H9 (cell line): ENCODE measurements around the gene CYB5RL. TPM values are rescaled to one million over a fixed set of nuclear protein-coding genes. Genes with fewer than 3 reads are reported as not detected.

Experiments
- DNase-seq: peaks from one replicate; pipeline ENCODE4 v3.0.0-alpha.2; 2017
- H2AFZ ChIP-seq: one replicate; pipeline ENCODE4 v1.6.1; 2013; ENCODE audit warnings: mild to moderate bottlenecking, low read length, control low read depth, moderate library complexity
- H2AK5ac ChIP-seq: 2 replicates; pipeline ENCODE4 v1.6.1; 2013; ENCODE audit warnings: low read length, control low read depth, mixed read lengths; ENCODE audit not compliant: insufficient read length
- H2BK120ac ChIP-seq: one replicate; pipeline ENCODE4 v1.6.1; 2013; ENCODE audit warnings: low read depth, mild to moderate bottlenecking, low read length, control low read depth, inconsistent platforms; ENCODE audit not compliant: poor library complexity, severe bottlenecking
- H2BK12ac ChIP-seq: 2 replicates; pipeline ENCODE4 v1.6.1; 2013; ENCODE audit warnings: low read length, control low read depth, mixed read lengths, low read depth; ENCODE audit not compliant: insufficient read length
- H2BK15ac ChIP-seq: 2 replicates; pipeline ENCODE4 v1.6.1; 2013; ENCODE audit warnings: low read depth, low read length, control low read depth
- H2BK20ac ChIP-seq: one replicate; pipeline ENCODE4 v1.6.1; 2013; ENCODE audit warnings: low read depth, mild to moderate bottlenecking, low read length, control low read depth, inconsistent platforms; ENCODE audit not compliant: poor library complexity, severe bottlenecking
- H2BK5ac ChIP-seq: 2 replicates; pipeline ENCODE4 v1.6.1; 2013; ENCODE audit warnings: low read length, control low read depth, mixed read lengths; ENCODE audit not compliant: insufficient read length
- H3K14ac ChIP-seq: 2 replicates; pipeline ENCODE4 v1.6.1; 2013; ENCODE audit warnings: low read length, control low read depth; ENCODE audit not compliant: insufficient read depth
- H3K18ac ChIP-seq: 2 replicates; pipeline ENCODE4 v1.6.1; 2013; ENCODE audit warnings: low read depth, mild to moderate bottlenecking, mixed read lengths, low read length, control low read depth; ENCODE audit not compliant: insufficient read length
- H3K23ac ChIP-seq: 2 replicates; pipeline ENCODE4 v1.6.1; 2013; ENCODE audit warnings: low read length, control low read depth, mixed read lengths, low read depth; ENCODE audit not compliant: insufficient read length
- H3K23me2 ChIP-seq: 2 replicates; pipeline ENCODE4 v1.6.1; 2013; ENCODE audit warnings: low read depth, mild to moderate bottlenecking, mixed read lengths, low read length, control low read depth; ENCODE audit not compliant: insufficient read length, poor library complexity, severe bottlenecking
- H3K27ac ChIP-seq: 2 replicates; pipeline ENCODE4 v1.5.1; 2013; ENCODE audit warnings: low read length, control low read depth, mixed read lengths, low read depth; ENCODE audit not compliant: insufficient read length
- H3K27me3 ChIP-seq: 2 replicates; pipeline ENCODE4 v1.6.1; 2013; ENCODE audit warnings: low read length, control low read depth, inconsistent platforms; ENCODE audit not compliant: insufficient read depth
- H3K4ac ChIP-seq: 2 replicates; pipeline ENCODE4 v1.6.1; 2013; ENCODE audit warnings: low read depth, mild to moderate bottlenecking, control low read depth, inconsistent platforms, low read length, moderate library complexity
- H3K4me1 ChIP-seq: 2 replicates; pipeline ENCODE4 v1.6.1; 2013; ENCODE audit warnings: low read length, control low read depth, inconsistent platforms; ENCODE audit not compliant: insufficient read depth
- H3K4me2 ChIP-seq: 2 replicates; pipeline ENCODE4 v1.6.1; 2013; ENCODE audit warnings: low read length, control low read depth, mixed read lengths; ENCODE audit not compliant: insufficient read length, insufficient read depth
- H3K56ac ChIP-seq: 2 replicates; pipeline ENCODE4 v1.6.1; 2013; ENCODE audit warnings: low read depth, mild to moderate bottlenecking, mixed read lengths, low read length, control low read depth; ENCODE audit not compliant: insufficient read length
- H3K79me1 ChIP-seq: 2 replicates; pipeline ENCODE4 v1.6.1; 2013; ENCODE audit warnings: low read depth, mild to moderate bottlenecking, moderate library complexity, low read length, control low read depth, inconsistent platforms; ENCODE audit not compliant: insufficient read depth, poor library complexity, severe bottlenecking
- H3K79me2 ChIP-seq: 2 replicates; pipeline ENCODE4 v1.6.1; 2013; ENCODE audit warnings: low read length, control low read depth, inconsistent platforms; ENCODE audit not compliant: insufficient read depth
- H3K9ac ChIP-seq: 2 replicates; pipeline ENCODE4 v1.6.1; 2013; ENCODE audit warnings: low read length, control low read depth, mixed read lengths; ENCODE audit not compliant: insufficient read length; ENCODE audit errors: extremely low read depth
- H3K9me3 ChIP-seq: one replicate; pipeline ENCODE4 v1.6.1; 2013; ENCODE audit warnings: low read depth, low read length, inconsistent platforms; ENCODE audit not compliant: control insufficient read depth
- H3T11ph ChIP-seq: one replicate; pipeline ENCODE4 v1.6.1; 2013; ENCODE audit warnings: mild to moderate bottlenecking, low read length, control low read depth, inconsistent platforms
- H4K20me1 ChIP-seq: one replicate; pipeline ENCODE4 v1.6.1; 2013; ENCODE audit not compliant: control insufficient read depth, insufficient read length, insufficient read depth
- H4K5ac ChIP-seq: 2 replicates; pipeline ENCODE4 v1.6.1; 2013; ENCODE audit warnings: low read depth, mild to moderate bottlenecking, mixed read lengths, low read length, control low read depth; ENCODE audit not compliant: insufficient read length
- H4K8ac ChIP-seq: replicated peaks from 2 replicates; pipeline ENCODE4 v1.6.1; 2013; ENCODE audit warnings: low read length, control low read depth, mixed read lengths, low read depth; ENCODE audit not compliant: insufficient read length
- H4K91ac ChIP-seq: 2 replicates; pipeline ENCODE4 v1.6.1; 2013; ENCODE audit warnings: low read depth, mild to moderate bottlenecking, moderate library complexity, mixed read lengths, low read length, control low read depth; ENCODE audit not compliant: insufficient read length
- H3K27ac Mint-ChIP-seq, 3 experiments: 2 replicates in 2 of 3; 3 replicates in 1 of 3; pipeline ENCODE4 v1.8.0; 2020 to 2021; ENCODE audit warnings: mixed read lengths in 3 of 3, mild to moderate bottlenecking in 1 of 3, moderate library complexity in 1 of 3
- H3K27me3 Mint-ChIP-seq: 2 replicates; pipeline ENCODE4 v1.8.0; 2021; ENCODE audit warnings: low read depth, mild to moderate bottlenecking, moderate library complexity, mixed read lengths
- H3K36me3 Mint-ChIP-seq, 3 experiments: 2 replicates in 2 of 3; 3 replicates in 1 of 3; pipeline ENCODE4 v1.8.0; 2020 to 2021; ENCODE audit warnings: low read depth in 3 of 3, mixed read lengths in 3 of 3; ENCODE audit not compliant: insufficient read depth in 1 of 3
- H3K4me1 Mint-ChIP-seq, 2 experiments: 2 replicates each; pipeline ENCODE4 v1.8.0; 2020; ENCODE audit warnings: mixed read lengths in 2 of 2
- H3K4me3 Mint-ChIP-seq, 2 experiments: 2 replicates in 1 of 2; 3 replicates in 1 of 2; pipeline ENCODE4 v1.8.0; 2020 to 2021; ENCODE audit warnings: mild to moderate bottlenecking in 2 of 2, mixed read lengths in 2 of 2, moderate library complexity in 1 of 2
- H3K9me3 Mint-ChIP-seq, 2 experiments: 2 replicates in 1 of 2; 3 replicates in 1 of 2; pipeline ENCODE4 v1.8.0; 2020; ENCODE audit warnings: mild to moderate bottlenecking in 2 of 2, mixed read lengths in 2 of 2, moderate library complexity in 1 of 2
- CTCF ChIP-seq: fragments of 200-600 bp; sonication (generic); conservative IDR thresholded peaks from 3 replicates; pipeline ENCODE4 v1.8.0; 2021; ENCODE audit warnings: antibody characterized with exemption, mild to moderate bottlenecking
- WGBS: extraction: QIAGEN DNeasy Blood & Tissue Kit; methylation state at CpG from one replicate; pipeline ENCODE4 v1.1.7; 2013; ENCODE audit warnings: missing lambda C conversion rate, low lambda C conversion rate, mixed read lengths; ENCODE audit not compliant: insufficient read length; ENCODE audit errors: extremely low coverage; 5-methylcytosine and 5-hydroxymethylcytosine counted together
- total RNA-seq: library from RNA; stranded (reverse); gene quantifications from 2 replicates; pipeline ENCODE4 v1.2.1, GENCODE V29; 2021

The CYB5RL gene
- total RNA-seq, 1 experiment from 2014 or later = 12.6 TPM

GRCh38 chr1:54176621-54177327, 23.1 kb downstream of the CYB5RL start:
- Histone ChIP-seq H3T11ph (no peak overlapping the region), H3K4me2 (no peak overlapping the region), H3K9ac (no peak overlapping the region), H3K79me1 (no peaks in the 10 kb centered on the region), H3K56ac (no peak overlapping the region), H3K9me3 (no peaks in the 10 kb centered on the region), H2BK20ac (no peak overlapping the region), H3K27ac (no peak overlapping the region), H2BK15ac (no peak overlapping the region), H2BK5ac (no peak overlapping the region), H3K4me1 (no peaks in the 10 kb centered on the region), H2BK12ac (no peak overlapping the region), H3K18ac (no peak overlapping the region), H3K79me2 (no peaks in the 10 kb centered on the region), H2BK120ac (no peak overlapping the region), H2AFZ (no peak overlapping the region), H3K4ac (no peak overlapping the region), H3K27me3 (no peaks in the 10 kb centered on the region), H3K23ac (no peak overlapping the region), H3K14ac (no peak overlapping the region; the same call in 1 of the 2 replicates), H3K23me2 (no peaks in the 10 kb centered on the region), H4K91ac (no peak overlapping the region), H4K5ac (no peak overlapping the region), H4K20me1 (no peaks in the 10 kb centered on the region), H4K8ac (no peak overlapping the region), H2AK5ac (no peak overlapping the region)
- Mint-ChIP-seq H3K27me3 (no peaks in the 10 kb centered on the region), H3K9me3 (no peaks in the 10 kb centered on the region), H3K4me1 (peaks cover under 1% of the 10 kb centered on the region in 2 experiments), H3K4me3 (no peak overlapping the region), H3K36me3 (peaks cover 0 to 2% (median 0%) of the 10 kb centered on the region in 3 experiments; a peak in 4 of 7 replicates), H3K27ac (peak overlapping the region in 2 of 3 experiments; percentile 68 to 88; a peak in 3 of 7 replicates)
- TF ChIP-seq CTCF = no peak
- no peak for DNase-seq
- WGBS = no CpG with 5 or more reads among the region's 6 CpGs
